ENCODE measurements around the gene KRTAP5-2.

GRCh38 chr11:1557051-1557884 lies 40.8 kb downstream of the KRTAP5-2 start:
- TF ChIP-seq EZH2 (IDR thresholded peaks at IDR 0.05; ENCODE audit: insufficient read depth, poor library complexity, severe bottlenecking) (no peak), EZH2phosphoT487 (IDR thresholded peaks at IDR 0.05; ENCODE audit: insufficient read depth, low read depth) (no peak)
